ENCODE data around the gene TEX11. TPM values are rescaled to one million over a fixed set of nuclear protein-coding genes. Genes with fewer than 3 reads are reported as not detected.

The TEX11 gene
- total and polyA plus RNA-seq, 7 donors: not detected

GRCh38 chrX:70482300-70482699 lies 426.2 kb downstream of the TEX11 start:
- intact Hi-C loops (cut with DNase I): no loop called here
- no peaks in the 10 kb centered on the region for H3K9me3 ChIP-seq
- TF ChIP-seq CTCF (IDR thresholded peaks at IDR 0.05): no peak
- peaks cover 0 to 16% (median 0%) of the 10 kb centered on the region in 3 donors for H3K27me3 ChIP-seq (ENCODE audit: insufficient read depth in 3 of 3, low read length in 2 of 3)
- no peak for DNase-seq
- no peak overlapping the region for H3K4me3 ChIP-seq
- H3K27ac ChIP-seq: no peak overlapping the region
- no peaks in the 10 kb centered on the region for H3K36me3 ChIP-seq (ENCODE audit: insufficient read depth in 1 of 2, low read depth in 1 of 2)
- ATAC-seq: no peak
- peaks cover 6% of the 10 kb centered on the region for H3K4me1 ChIP-seq
- WGBS, 3 donors: 93 to 100% methylated on average over 2 of the region's 2 CpGs; no CpG with 5 or more reads in 1 of the 3 donors

- Histone ChIP-seq H3K36me3 (ENCODE audit: insufficient read depth in 1 of 2, low read depth in 1 of 2) (no peaks in the 10 kb centered on the region), H3K9me3 (no peaks in the 10 kb centered on the region), H3K4me3 (no peak overlapping the region), H3K27me3 (ENCODE audit: insufficient read depth in 3 of 3, low read length in 2 of 3) (peaks cover 0 to 16% (median 0%) of the 10 kb centered on the region in 3 donors), H3K4me1 (peaks cover 6% of the 10 kb centered on the region), H3K27ac (no peak overlapping the region)
- DNase-seq (no peak), ATAC-seq (peak in 3 of 4 donors; percentile 40 to 61 (median 52))
- intact Hi-C loops (cut with DNase I): no loop called here
- TF ChIP-seq CTCF (IDR thresholded peaks at IDR 0.05): no peak
- 39 to 65% (median 62%) methylated on average over 8 of the region's 8 CpGs for WGBS, 3 donors
Measured at GRCh38 chrX:70481471-70482270, 426.8 kb downstream of the TEX11 start.

GRCh38 chrX:70480660-70481018 lies 427.9 kb downstream of the TEX11 start:
- intact Hi-C loops (cut with DNase I): no loop called here
- ATAC-seq (peak in 3 of 4 donors; percentile 67 to 71 (median 69)), DNase-seq (no peak)
- Histone ChIP-seq H3K9me3 (no peaks in the 10 kb centered on the region), H3K4me3 (no peak overlapping the region), H3K27me3 (ENCODE audit: insufficient read depth in 3 of 3, low read length in 2 of 3) (peaks cover 0 to 16% (median 0%) of the 10 kb centered on the region in 3 donors), H3K4me1 (peaks cover 6% of the 10 kb centered on the region), H3K36me3 (ENCODE audit: insufficient read depth in 1 of 2, low read depth in 1 of 2) (no peaks in the 10 kb centered on the region), H3K27ac (no peak overlapping the region)
- 53 to 70% (median 53%) methylated on average over 9 of the region's 9 CpGs for WGBS, 3 donors
- no peak for TF ChIP-seq CTCF (IDR thresholded peaks at IDR 0.05)

GRCh38 chrX:70479922-70480659 lies 428.4 kb downstream of the TEX11 start:
- intact Hi-C loops (cut with DNase I): no loop called here
- H3K9me3 ChIP-seq: no peaks in the 10 kb centered on the region
- peaks cover 0 to 16% (median 0%) of the 10 kb centered on the region in 3 donors for H3K27me3 ChIP-seq (ENCODE audit: insufficient read depth in 3 of 3, low read length in 2 of 3)

More at GRCh38 chrX:70479922-70480659, 428.4 kb downstream of the TEX11 start:
- WGBS, 3 donors: 51 to 55% (median 53%) methylated on average over 6 of the region's 6 CpGs
- no peaks in the 10 kb centered on the region for H3K36me3 ChIP-seq (ENCODE audit: insufficient read depth in 1 of 2, low read depth in 1 of 2)
- no peak overlapping the region for H3K27ac ChIP-seq
- peaks cover 6% of the 10 kb centered on the region for H3K4me1 ChIP-seq
- TF ChIP-seq CTCF (IDR thresholded peaks at IDR 0.05): no peak
- ATAC-seq (peak; percentile 25 to 62 (median 36)), DNase-seq (no peak)
- H3K4me3 ChIP-seq: no peak overlapping the region

All from psoas muscle (tissue), 8 donors.